Suppressor macrophage treated with lipopolysaccharide for 4 hours (primary cell): ENCODE results near the gene MPV17L2.
A peak's percentile ranks its signal among the peaks of the same experiment; 100 is the strongest.

ENCODE experiments used
- DNase-seq: peaks from one replicate; pipeline ENCODE4 v3.0.0-alpha.2; 2020

The MPV17L2 gene

GRCh38 chr19:18219911-18220631 is 27.1 kb downstream of the MPV17L2 start:
- DNase-seq = no peak

DNA sequence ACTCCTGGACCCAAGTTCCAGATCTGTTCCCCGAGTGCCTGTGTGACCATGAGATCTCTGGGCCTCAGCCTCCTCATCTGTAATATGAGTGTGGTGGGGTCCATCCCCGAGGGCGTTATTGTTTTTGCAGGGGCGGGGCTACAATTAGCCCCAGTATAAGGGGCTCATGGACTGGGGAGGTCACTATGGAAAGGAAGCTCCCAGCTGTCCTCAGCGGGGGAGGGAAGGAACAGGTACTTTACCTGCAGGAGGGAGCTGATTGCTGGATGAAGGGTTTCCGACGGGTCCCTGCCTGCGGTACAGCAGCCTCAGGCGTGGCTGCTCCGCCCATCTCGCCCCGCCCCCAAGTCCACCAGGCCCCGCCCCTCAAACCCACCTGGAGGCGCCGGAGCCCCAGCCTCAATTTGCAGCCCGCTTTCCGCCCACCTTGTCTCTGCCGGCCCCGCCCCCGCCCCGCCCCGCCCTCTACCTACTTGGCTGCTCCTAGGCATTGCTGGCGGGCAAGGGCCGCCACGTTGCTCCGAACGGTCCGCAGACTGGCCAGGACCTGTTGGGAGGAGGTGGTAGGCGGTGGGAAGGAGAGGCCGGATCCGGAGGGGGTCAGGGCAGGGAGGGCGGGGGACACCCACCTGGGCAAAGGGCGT is 27.7 kb downstream of the MPV17L2 start:
- no peak for DNase-seq

GRCh38 chr19:18221815-18222725 is 29.1 kb downstream of the MPV17L2 start:
- no peak for DNase-seq

DNA sequence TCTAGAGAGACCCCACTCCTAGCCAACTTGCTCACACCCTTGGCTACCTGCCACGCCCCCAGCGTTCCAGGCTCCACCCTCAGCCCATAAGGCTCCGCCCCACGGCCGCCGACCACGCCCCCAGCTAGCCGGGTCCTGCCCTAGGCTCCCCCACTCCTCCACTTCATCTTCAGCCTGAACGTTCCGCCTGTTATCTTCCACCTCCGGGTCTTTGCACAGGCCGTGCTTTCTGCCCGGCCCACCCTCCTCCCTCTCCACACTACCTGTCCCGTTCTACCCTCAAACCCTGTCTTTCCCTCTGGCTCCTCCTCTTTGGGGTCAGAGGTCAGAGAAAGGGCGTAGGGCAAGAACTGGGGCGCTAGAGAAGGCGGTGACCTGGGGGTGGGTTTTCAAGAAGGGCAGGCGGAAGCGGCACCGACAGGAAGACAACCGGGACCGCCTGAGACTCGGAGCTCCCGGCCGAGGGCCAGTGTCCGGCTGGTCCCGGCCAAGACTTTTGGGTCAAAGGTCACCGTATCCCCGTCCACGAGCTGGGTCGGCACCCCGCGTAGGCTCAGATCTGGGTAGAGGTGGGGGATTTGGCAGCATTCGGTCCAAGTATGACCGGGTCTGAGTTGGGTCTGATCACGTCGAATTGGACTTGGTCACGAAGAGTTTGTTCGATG is 31.0 kb downstream of the MPV17L2 start:
- DNase-seq = peak; percentile 34

DNA sequence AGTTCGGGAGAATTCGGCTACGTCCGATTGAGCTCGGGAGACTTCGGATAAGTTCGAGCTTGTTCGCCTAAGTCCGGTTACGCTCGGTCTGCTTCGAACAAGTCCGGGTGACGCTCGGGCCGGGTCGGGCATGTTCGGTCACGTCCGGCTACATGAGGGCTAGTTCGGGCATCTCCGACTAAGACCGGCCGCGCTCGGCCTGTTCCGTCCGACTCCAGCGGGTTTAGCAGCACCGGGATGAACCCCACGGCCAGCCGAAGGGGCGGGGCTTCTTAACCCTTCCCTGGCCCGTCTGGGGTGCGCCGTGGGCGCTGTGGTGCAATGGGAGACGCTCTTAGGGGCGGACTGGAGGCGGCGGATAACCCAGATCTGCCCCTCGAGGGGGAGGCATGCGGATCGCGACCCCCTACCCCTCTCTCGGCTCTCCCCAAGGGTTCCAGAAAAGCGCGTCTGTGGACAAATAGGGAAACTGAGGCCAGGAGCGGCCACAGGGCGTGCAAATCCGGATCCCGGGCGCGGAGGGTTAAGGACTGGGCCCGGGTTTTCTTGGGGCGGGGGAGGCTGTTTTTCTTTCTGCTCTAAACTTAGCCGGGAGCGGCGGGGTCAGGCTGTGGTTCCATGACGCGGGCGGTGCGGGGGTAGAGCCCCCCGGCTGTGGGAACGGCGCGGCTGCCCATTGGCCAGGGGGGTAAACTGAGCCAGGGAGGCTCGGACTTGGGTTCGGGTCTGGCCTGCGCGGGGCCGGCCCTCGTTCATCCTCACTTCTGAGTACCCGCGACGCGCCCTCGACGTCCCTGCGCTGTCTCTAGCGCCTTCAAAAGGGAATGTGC is 31.7 kb downstream of the MPV17L2 start:
- peak; percentile 99 for DNase-seq

- DNase-seq = no peak
Measured at GRCh38 chr19:18225355-18225701, 32.3 kb downstream of the MPV17L2 start.

DNA sequence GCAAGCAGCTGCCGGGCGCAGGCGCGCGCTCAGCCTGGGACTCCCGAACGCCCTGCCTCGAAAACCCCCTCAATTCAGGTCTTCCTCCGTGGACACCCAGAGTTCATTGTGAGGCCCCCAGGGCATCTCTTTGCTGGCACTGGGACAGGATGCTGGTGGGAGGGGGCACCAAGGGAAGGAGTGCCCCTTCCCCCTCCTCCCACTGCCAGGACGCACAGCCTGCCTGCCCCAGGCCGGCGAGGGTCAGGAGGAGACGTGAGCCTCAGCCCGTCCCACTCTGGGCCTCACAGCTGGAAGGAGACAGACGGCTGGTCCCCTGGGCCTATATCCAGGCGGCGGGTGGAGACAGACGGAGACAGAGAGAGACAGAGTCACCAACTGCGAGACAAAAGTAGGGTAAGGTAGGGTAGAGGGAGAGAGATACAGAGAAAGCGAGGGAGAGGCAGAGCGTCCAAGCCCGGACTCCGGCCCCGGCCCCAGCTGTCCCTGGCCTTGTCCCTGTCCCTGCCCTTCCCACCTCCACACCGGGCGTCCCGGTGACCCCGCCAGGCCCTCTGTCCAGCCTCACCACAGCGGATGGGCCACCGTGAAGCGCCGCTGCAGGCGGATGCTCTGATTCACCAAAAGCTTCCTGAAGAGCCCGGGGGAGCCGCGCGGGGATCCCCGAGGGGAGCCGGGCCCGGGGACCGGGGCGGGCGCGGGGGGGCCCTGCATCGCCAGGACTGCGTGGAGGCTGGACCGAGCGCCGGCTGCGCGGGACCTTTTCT is 32.9 kb downstream of the MPV17L2 start, which contains the start of gene PDE4C:
Gene PDE4C (minus strand): TSS at position 737 of the 767 bp plus-strand sequence. CDS start 23 bp downstream, at position 714.
- DNase-seq = no peak

GRCh38 chr19:18226956-18227780 is 34.1 kb downstream of the MPV17L2 start:
- no peak for DNase-seq

GRCh38 chr19:18227781-18228271 is 34.8 kb downstream of the MPV17L2 start:
- no peak for DNase-seq

- no peak for DNase-seq
Measured at GRCh38 chr19:18229474-18229873, 36.5 kb downstream of the MPV17L2 start.

GRCh38 chr19:18229915-18230314 is 36.9 kb downstream of the MPV17L2 start:
- DNase-seq = no peak

- DNase-seq = peak; percentile 62
Measured at GRCh38 chr19:18230941-18231734, 38.1 kb downstream of the MPV17L2 start.

DNA sequence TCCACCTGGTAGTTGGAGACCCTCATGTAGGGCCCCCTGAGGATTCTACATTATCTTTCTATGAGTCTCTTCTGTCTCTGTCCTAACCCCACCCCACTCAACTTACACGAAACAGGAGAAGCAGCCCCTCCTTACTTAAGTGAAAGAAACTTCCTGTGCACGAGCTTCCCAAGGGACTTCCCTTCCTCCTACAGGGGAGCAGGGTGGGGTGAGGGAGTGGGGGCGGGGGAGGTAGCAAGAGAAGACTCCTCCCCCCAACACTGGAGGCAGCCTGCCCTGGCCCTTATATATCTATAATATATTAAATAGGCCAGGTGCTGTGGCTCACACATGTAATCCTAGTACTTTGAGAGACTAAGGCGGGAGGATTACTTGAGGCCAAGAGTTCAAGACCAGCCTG is 38.8 kb downstream of the MPV17L2 start:
- DNase-seq = peak; percentile 31

GRCh38 chr19:18232540-18233223 is 39.7 kb downstream of the MPV17L2 start:
- DNase-seq = no peak

DNA sequence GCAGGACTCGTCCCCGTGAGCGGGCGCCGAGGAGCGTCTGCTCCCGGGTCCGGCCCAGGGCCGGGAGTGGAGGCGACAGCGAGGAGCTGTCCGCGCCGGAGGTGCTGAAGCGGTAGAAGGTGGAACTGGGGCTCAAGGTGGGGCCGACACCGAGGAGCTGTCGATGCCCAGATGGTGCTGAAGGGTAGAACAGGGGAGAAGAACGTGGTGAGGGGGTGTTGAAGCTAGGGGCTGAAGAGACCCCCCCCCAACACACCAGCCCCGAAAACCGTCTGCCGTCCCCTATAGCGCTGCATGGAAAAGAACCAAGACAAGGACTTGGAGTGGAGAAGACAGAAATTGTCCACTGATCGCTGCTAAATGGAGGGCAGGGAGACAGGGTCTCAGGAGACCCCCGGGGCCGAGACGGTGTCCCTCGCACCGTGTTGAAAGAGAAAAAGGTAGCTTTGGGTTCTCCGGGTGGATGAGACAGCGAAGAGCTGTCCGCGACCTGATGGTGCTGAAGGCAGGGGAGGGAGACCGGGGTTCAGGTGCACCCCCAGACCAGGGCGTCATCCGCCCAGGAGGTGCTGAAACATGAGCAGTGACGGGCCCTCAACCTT is 40.3 kb downstream of the MPV17L2 start:
- DNase-seq = peak; percentile 42

GRCh38 chr19:18234194-18234593 is 41.2 kb downstream of the MPV17L2 start:
- DNase-seq = no peak

DNA sequence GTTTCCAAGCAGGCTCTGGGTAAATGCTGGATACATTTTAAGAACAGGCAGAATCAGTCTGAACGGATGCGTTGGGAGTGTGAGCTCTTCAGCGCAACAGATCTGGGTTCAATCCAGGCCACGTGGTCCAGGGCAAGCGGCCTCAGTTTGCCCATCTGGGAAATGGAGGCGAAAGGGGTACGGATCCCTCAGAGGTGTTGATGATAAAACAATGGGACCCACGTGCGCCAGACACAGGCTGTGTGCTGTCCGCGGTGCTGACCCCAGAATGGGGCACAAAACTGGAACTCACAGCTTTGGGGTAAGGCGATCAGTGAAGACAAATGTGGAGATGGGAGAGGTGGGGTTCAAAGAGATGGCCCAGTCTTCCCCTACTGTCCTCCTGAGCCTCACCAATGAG is 46.3 kb downstream of the MPV17L2 start:
- DNase-seq = no peak

DNA sequence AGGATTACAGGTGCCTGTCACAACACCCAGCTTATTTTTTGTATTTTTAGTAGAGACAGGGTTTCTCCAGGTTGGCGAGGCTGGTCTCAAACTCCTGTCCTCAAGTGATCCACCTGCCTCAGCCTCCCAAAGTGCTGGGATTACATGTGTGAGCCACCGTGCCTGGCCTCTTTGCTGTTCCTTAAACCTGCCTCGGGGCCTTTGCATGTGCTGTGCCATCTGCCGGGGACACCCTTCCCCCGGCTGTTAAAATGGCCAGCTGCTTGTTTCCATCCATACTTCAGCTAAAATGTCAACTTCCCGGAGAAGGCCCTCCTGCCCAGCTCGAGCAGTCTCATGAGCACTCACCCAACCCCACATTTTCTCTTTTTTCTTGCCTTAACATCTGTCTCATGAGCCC is 52.3 kb downstream of the MPV17L2 start:
- DNase-seq = no peak
